Mammary epithelial cell (primary cell): ENCODE results near the gene USP50.

Source experiments
- CTCF ChIP-seq, 2 donors: IDR thresholded peaks in 1 of 2; conservative IDR thresholded peaks in 1 of 2; 2 replicates each; pipeline ENCODE4 v1.5.1; 2011 to 2012; ENCODE audit warnings: inconsistent platforms in 2 of 2, low read length in 2 of 2, mild to moderate bottlenecking in 2 of 2, control low read depth in 1 of 2, low read depth in 1 of 2; ENCODE audit not compliant: insufficient read depth in 1 of 2; ENCODE audit errors: extremely low read depth in 1 of 2
- EZH2 ChIP-seq: IDR thresholded peaks from 2 replicates; pipeline ENCODE4 v1.6.1; 2012; ENCODE audit warnings: low read length, inconsistent platforms, borderline replicate concordance

GRCh38 chr15:50543556-50543955 lies 2.9 kb downstream of the USP50 start:
- TF ChIP-seq EZH2, result no peak
- TF ChIP-seq CTCF (conservative IDR thresholded peaks at IDR 0.05 in 1 of 2, IDR thresholded peaks at IDR 0.05 in 1 of 2; ENCODE audit: extremely low read depth in 1 of 2, insufficient read depth in 1 of 2, low read depth in 1 of 2, low read length in 2 of 2), result no peak
